ENCODE data around the gene SLC35E3. TPM values are rescaled to one million over a fixed set of nuclear protein-coding genes. Genes with fewer than 3 reads are reported as not detected.
"Not testable (repeated sequence)": the region's sequence is repeated elsewhere in the genome, so short reads cannot be mapped to it uniquely, and the experiment has no call there.

SLC35E3 gene
- total and polyA plus RNA-seq, 2 donors (not counting 1 experiment from before 2014, with no cell fraction given), result 4.1 to 11.1 TPM

- Histone ChIP-seq H4K20me1 (ENCODE audit: control insufficient read depth, extremely low read depth, insufficient read depth, low read length) (no peaks in the 10 kb centered on the region), H3K4me2 (ENCODE audit: extremely low read depth, insufficient read depth, low read length) (peak overlapping the region; percentile 64), H3K27me3 (ENCODE audit: control insufficient read depth, insufficient read depth, low read length) (no peaks in the 10 kb centered on the region), H3K27ac (ENCODE audit: insufficient read depth, low read length) (peak overlapping the region; percentile 99), H2AFZ (ENCODE audit: low read length) (peak overlapping the region; percentile 66), H3K36me3 (ENCODE audit: control insufficient read depth, insufficient read depth, low read length) (peaks cover 5% of the 10 kb centered on the region), H3K4me1 (ENCODE audit: control insufficient read depth, extremely low read depth, insufficient read depth, low read length) (no peaks in the 10 kb centered on the region), H3K9ac (ENCODE audit: insufficient read depth, low read length) (peak overlapping the region; percentile 99), H3K4me3 (replicated peaks in 1 of 4; ENCODE audit: control extremely low read depth in 1 of 4, insufficient read depth in 1 of 4, low read depth in 3 of 4, low read length in 4 of 4) (peak overlapping the region; percentile 94 to 99 (median 96)), H3K9me3 (ENCODE audit: control insufficient read depth, insufficient read depth, low read depth, low read length) (no peaks in the 10 kb centered on the region), H3K79me2 (ENCODE audit: control insufficient read depth, insufficient read depth, low read length) (peaks cover 50% of the 10 kb centered on the region)
- TF ChIP-seq EZH2 (IDR thresholded peaks at IDR 0.05; ENCODE audit: low read length, missing control alignments), result no peak
- peak; percentile 92 to 95 for DNase-seq (ENCODE audit: low read depth in 2 of 2)
Measured at GRCh38 chr12:68808388-68809189, 62.6 kb downstream of the SLC35E3 start.

DNA sequence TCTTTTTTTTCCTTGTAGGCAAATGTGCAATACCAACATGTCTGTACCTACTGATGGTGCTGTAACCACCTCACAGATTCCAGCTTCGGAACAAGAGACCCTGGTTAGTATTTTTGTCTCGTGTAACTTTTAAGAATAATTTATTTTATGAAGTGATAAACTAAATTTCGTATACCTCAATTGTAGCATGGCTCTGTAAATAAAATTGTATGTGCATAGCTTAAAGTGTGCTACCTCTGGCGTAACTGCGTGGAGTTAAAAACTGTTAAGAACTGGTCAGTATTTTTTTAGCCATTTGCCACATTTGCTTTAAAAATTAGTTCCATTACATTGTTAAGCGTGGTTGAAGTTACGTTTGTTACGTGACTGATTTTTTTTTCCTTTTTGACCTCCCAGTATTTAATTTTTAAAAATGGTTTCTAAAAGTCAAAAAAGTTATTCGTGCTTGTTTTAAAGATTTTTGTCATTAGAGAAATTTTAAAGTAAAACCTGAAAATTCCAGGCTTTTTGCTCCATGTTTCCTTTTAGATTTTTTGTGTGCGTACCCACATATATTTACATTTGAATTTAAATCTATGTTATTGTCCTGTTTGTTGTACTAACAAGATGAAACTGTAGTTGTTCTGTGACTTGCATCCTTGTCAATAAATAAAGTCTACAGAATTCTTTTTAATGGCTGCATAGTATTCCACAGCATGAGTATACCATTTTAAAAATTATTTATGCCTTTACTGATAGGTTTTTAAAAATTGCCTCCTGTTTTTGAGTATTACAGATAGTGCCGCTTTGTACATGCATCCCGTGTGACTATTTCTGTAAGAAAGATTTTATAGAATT is 63.4 kb downstream of the SLC35E3 start:
- Histone ChIP-seq H3K4me1 (ENCODE audit: control insufficient read depth, extremely low read depth, insufficient read depth, low read length) (no peaks in the 10 kb centered on the region), H3K79me2 (ENCODE audit: control insufficient read depth, insufficient read depth, low read length) (peaks cover 56% of the 10 kb centered on the region), H3K9ac (ENCODE audit: insufficient read depth, low read length) (peak overlapping the region; percentile 99), H3K27ac (ENCODE audit: insufficient read depth, low read length) (peak overlapping the region; percentile 99), H3K27me3 (ENCODE audit: control insufficient read depth, insufficient read depth, low read length) (no peaks in the 10 kb centered on the region), H3K36me3 (ENCODE audit: control insufficient read depth, insufficient read depth, low read length) (peaks cover 5% of the 10 kb centered on the region), H3K4me3 (replicated peaks in 1 of 4; ENCODE audit: control extremely low read depth in 1 of 4, insufficient read depth in 1 of 4, low read depth in 3 of 4, low read length in 4 of 4) (peak overlapping the region; percentile 94 to 99 (median 96)), H3K9me3 (ENCODE audit: control insufficient read depth, insufficient read depth, low read depth, low read length) (no peaks in the 10 kb centered on the region), H2AFZ (ENCODE audit: low read length) (no peak overlapping the region), H3K4me2 (ENCODE audit: extremely low read depth, insufficient read depth, low read length) (peak overlapping the region; percentile 49), H4K20me1 (ENCODE audit: control insufficient read depth, extremely low read depth, insufficient read depth, low read length) (no peaks in the 10 kb centered on the region)
- TF ChIP-seq EZH2 (IDR thresholded peaks at IDR 0.05; ENCODE audit: low read length, missing control alignments), result no peak
- TF ChIP-seq, protein P1, sequence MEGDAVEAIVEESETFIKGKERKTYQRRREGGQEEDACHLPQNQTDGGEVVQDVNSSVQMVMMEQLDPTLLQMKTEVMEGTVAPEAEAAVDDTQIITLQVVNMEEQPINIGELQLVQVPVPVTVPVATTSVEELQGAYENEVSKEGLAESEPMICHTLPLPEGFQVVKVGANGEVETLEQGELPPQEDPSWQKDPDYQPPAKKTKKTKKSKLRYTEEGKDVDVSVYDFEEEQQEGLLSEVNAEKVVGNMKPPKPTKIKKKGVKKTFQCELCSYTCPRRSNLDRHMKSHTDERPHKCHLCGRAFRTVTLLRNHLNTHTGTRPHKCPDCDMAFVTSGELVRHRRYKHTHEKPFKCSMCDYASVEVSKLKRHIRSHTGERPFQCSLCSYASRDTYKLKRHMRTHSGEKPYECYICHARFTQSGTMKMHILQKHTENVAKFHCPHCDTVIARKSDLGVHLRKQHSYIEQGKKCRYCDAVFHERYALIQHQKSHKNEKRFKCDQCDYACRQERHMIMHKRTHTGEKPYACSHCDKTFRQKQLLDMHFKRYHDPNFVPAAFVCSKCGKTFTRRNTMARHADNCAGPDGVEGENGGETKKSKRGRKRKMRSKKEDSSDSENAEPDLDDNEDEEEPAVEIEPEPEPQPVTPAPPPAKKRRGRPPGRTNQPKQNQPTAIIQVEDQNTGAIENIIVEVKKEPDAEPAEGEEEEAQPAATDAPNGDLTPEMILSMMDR (conservative IDR thresholded peaks at IDR 0.05 in 1 of 2, IDR thresholded peaks at IDR 0.05 in 1 of 2; ENCODE audit: low read depth in 1 of 2, low read length in 2 of 2), result no peak
- DNase-seq (ENCODE audit: low read depth in 2 of 2), result peak; percentile 22 to 47

DNA sequence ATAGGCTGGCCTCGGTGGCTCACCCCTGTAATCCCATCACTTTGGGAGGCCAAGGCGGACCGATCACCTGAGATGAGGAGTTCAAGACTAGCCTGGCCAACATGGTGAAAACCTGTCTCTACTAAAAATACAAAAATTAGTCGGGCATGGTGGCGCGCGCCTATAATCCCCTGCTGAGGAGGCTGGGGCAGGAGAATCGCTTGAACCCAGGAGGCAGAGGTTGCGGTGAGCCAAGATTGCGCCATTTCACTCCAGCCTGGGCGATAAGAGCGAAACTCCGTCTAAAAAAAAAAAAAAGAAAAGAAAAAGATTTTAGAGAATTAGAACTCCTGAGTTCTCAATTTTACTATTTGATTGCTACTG is 64.0 kb downstream of the SLC35E3 start:
- H3K4me3 ChIP-seq (replicated peaks in 1 of 4; ENCODE audit: control extremely low read depth in 1 of 4, insufficient read depth in 1 of 4, low read depth in 3 of 4, low read length in 4 of 4), result peak overlapping the region; percentile 94 to 99 (median 96)
- H4K20me1 ChIP-seq (ENCODE audit: control insufficient read depth, extremely low read depth, insufficient read depth, low read length); H3K9me3 ChIP-seq (ENCODE audit: control insufficient read depth, insufficient read depth, low read depth, low read length); DNase-seq (ENCODE audit: low read depth in 2 of 2); H3K4me1 ChIP-seq (ENCODE audit: control insufficient read depth, extremely low read depth, insufficient read depth, low read length); H2AFZ ChIP-seq (ENCODE audit: low read length); H3K27ac ChIP-seq (ENCODE audit: insufficient read depth, low read length); H3K4me2 ChIP-seq (ENCODE audit: extremely low read depth, insufficient read depth, low read length); H3K36me3 ChIP-seq (ENCODE audit: control insufficient read depth, insufficient read depth, low read length); H3K9ac ChIP-seq (ENCODE audit: insufficient read depth, low read length); H3K27me3 ChIP-seq (ENCODE audit: control insufficient read depth, insufficient read depth, low read length): not testable (repeated sequence)
- peaks cover 62% of the 10 kb centered on the region for H3K79me2 ChIP-seq (ENCODE audit: control insufficient read depth, insufficient read depth, low read length)

DNA sequence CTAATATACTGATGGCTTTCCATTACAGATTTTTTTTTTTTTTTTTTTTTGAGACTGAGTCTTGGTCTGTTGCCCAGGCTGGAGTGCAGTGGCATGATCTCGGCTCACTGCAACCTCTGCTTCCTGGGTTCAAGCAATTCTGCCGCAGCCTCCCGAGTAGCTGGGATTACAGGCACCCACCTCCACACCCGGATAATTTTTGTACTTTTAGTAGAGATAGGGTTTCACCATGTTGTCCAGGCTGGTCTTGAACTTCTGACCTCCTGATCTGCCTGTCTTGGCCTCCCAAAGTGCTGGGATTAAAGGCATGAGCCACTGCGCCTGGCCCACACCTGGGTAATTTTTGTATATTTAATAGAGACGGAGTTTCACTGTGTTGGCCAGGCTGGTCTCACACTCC is 65.6 kb downstream of the SLC35E3 start:
- not testable (repeated sequence) for H3K27me3 ChIP-seq (ENCODE audit: control insufficient read depth, insufficient read depth, low read length); H3K4me1 ChIP-seq (ENCODE audit: control insufficient read depth, extremely low read depth, insufficient read depth, low read length); H4K20me1 ChIP-seq (ENCODE audit: control insufficient read depth, extremely low read depth, insufficient read depth, low read length); H3K36me3 ChIP-seq (ENCODE audit: control insufficient read depth, insufficient read depth, low read length); H3K27ac ChIP-seq (ENCODE audit: insufficient read depth, low read length); H3K4me2 ChIP-seq (ENCODE audit: extremely low read depth, insufficient read depth, low read length); H3K9ac ChIP-seq (ENCODE audit: insufficient read depth, low read length); H3K9me3 ChIP-seq (ENCODE audit: control insufficient read depth, insufficient read depth, low read depth, low read length); DNase-seq (ENCODE audit: low read depth in 2 of 2); H2AFZ ChIP-seq (ENCODE audit: low read length)
- Histone ChIP-seq H3K79me2 (ENCODE audit: control insufficient read depth, insufficient read depth, low read length) (peaks cover 70% of the 10 kb centered on the region), H3K4me3 (replicated peaks in 1 of 4; ENCODE audit: control extremely low read depth in 1 of 4, insufficient read depth in 1 of 4, low read depth in 3 of 4, low read length in 4 of 4) (peak overlapping the region in 2 of 4 experiments; percentile 94 to 98)

Data from fibroblast of lung (primary cell).